Activated CD8-positive, alpha-beta memory T cell treated with anti-CD3 and anti-CD28 coated beads, Interleukin-2, amount 50 U/mL, for 24 hours (primary cell): ENCODE measurements around the gene KIAA1549.
"Not testable (repeated sequence)": the region's sequence is repeated elsewhere in the genome, so short reads cannot be mapped to it uniquely, and the experiment has no call there.

Experiments used
- DNase-seq: peaks from one replicate; pipeline ENCODE4 v3.0.0-alpha.2; 2020; ENCODE audit errors: extremely low read depth

Gene KIAA1549

DNA sequence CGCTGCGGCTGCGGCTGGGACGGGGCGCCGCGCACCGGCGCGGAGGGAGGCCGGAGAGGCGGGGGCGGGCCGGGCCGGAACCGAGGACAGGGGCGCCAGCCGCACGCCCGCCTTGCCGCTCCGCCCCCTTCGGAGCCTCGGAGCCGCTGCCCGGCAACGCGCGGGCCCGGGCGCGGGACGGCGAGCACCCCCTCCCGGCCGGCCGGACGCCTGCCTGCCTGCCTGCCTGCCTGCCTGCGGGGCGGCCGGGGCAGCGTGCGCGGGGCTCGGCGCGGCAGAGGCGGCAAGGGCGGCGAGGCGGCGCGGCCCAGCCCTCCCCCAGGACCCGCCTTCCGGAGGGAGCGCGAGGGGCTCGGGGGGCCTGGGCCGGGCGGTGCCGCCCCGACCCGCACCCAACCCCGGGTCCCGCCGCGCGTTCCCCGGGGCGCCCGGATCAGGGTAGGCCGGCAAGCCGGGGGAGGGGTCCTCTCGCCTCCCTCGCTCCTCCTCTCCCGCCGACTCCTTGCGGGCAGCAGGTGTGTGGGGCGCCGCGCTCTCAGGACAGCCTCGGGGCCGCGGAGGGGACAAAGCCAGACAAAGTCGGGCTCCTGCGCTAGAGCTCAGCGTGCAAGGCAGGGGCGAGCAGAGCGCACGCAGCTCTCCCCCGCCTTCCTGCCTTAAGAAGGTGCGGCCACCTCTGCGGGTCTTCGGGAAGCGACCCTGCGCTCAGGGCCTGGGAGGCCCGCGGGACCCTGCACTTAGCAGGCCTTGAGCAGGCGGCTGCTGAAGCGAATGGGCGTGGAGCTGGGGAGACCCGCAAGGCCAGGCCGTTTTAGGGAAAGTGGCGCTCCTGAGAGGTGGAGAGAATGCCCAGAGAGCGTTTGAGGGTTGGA is at the start of gene KIAA1549:
KIAA1549 (minus strand) TSS at position 58 of the 872 bp plus-strand sequence. CDS start 120 bp downstream, outside the sequence.
- no peak for DNase-seq

DNA sequence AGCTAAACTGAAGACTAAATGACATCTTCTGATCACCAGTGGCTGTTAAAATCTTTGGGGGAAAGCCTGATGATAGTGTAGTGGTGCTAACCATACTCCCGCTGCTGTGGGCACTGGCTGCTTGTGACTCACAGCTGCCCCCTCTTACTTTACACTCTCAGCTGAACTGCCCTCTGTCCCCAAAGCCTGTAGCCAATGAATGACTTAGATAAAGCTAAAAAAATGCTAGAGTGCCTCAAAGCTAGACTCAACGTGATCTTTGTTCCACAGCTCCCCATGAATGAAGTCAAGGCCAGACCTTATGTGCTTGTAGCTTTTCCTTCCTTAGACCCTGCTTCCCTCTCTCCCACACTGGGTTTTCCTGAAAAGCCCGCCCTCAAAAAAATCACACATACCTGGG is 48.2 kb upstream of the KIAA1549 start:
- DNase-seq, result no peak

DNA sequence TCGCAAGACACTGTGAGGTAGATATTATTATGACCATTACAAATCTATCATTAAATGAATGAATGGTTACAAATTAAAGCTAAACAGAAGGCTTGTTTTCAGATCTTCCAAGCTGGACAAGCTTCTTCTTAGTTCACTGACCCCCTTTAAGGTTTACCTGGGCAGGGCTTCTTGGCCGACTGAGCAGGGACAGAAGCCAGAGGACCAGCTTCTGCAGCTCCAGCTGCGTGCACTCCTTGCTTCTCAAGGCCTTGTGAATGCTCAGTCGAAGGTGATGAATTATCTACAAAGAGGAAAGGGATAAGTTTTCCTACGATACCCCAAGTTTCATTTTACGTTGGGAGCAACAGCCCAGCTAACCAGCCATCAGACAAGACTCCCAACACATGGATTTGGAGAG is 45.4 kb upstream of the KIAA1549 start:
- no peak for DNase-seq

DNA sequence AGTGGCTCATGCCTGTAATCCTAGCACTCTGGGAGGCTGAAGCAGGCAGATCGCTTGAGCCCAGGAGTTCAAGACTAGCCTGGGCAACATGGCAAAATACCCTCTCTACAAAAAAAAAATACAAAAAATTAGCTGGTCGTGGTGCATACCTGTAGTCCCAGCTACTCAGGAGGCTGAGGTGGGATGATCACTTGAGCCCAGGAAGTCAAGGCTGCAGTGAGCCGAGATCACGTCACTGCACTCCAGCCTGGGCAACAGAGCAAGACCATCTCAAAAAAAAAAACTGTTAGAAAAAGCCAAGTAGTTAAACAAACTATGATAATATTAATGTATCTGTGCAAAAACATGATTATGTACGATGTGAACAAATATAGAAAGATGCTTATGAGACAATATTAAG is 44.7 kb upstream of the KIAA1549 start:
- not testable (repeated sequence) for DNase-seq

DNA sequence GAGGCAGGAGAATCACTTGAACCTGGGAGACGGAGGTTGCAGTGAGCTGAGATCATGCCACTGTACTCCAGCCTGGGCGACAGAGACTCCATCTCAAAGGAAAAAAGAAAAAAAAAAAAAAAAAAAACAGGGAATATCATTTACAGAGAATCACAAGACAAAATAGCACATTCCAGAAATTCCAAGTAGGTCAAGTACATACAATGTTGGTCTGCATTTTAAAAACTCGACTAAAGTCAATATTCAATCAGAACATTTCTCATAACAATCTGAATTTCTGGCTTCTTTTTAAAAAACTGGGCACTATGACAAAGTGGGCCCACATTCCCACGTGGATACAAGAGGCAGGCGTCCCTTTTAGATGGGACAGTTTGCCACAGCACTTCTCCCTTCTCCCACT is 41.9 kb upstream of the KIAA1549 start:
- no peak for DNase-seq

DNA sequence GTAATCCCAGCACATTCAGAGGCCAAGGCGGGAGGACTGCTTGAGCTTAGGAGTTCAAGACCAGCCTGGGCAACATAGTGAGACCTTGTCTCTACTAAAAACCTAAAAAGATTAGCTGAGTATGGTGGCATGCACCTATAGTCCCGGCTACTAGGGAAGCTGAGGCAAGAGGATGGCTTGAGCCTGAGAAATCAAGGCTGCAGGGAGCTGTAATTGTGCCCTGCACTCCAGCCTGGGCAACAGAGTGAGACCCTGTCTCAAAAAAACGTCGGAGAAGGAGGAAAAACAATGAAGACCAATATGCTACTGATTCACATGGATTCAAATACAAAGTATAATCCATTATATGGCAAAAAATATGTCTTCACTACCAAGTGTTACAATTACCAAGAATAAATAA is 41.1 kb upstream of the KIAA1549 start:
- DNase-seq, result no peak

DNA sequence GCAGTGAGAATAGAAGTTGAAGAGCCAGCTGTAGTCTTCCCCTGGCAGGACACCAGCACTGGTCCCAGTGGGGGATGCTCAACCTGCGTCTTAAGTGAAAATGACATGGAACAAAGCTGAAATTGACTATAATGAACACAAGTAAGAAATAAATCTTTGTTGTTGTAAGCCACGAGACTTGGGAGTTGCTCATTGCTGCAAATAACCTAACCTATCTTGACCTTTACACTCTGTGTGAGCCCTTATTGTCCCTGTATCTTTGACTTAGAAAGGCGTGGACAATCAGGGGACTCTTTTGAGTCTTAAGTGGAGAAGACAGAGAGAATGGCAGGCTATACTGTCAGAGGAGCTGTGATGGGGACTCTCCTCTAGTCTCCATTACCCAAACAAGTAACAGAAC is 37.7 kb upstream of the KIAA1549 start:
- DNase-seq, result no peak

DNA sequence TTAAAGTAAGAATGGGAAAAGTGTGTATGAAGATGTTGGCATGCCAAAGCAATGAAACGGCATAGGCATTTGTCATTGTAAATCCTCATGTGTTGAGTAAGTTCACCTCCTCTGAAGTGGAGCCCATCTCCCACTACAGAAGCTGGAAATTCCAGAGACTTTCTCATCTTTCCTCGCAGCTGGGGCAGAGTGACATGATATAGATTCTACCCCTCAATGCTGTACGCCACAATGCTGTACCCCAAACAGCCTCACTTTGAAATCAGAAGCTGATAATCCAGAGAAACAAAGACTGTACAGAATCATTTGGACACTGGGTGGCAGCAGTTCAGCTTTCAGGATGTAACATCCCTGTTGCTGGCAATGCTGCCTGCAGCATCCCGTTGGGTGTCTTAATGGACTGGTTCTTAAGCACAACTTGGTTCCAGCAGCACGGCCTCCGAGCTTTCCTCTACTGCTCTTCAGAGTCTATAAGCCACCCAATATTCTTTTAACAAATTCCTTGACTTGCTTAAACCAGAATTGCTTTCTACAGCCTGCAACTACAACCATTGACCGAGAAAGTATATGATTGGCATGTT is 35.8 kb upstream of the KIAA1549 start:
- DNase-seq, result peak; percentile 31

DNA sequence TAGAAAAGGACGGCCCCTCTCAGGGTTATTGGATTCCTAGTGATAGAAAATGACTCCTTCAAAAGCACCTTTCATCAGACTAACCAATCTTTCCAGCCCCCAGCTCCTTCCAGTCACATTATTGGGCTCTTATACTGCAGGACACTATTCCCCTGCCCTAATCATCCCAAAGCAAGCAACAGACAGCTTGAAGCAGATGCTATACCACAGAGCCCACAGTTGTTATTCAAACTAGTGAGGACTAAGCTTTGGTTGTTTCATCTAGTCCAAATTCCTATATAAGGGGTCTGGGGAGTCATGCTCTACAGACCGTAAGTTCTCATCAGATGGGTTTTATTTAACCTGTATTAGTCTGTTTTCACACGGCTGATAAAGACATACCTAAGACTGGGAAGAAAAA is 30.2 kb upstream of the KIAA1549 start:
- no peak for DNase-seq

DNA sequence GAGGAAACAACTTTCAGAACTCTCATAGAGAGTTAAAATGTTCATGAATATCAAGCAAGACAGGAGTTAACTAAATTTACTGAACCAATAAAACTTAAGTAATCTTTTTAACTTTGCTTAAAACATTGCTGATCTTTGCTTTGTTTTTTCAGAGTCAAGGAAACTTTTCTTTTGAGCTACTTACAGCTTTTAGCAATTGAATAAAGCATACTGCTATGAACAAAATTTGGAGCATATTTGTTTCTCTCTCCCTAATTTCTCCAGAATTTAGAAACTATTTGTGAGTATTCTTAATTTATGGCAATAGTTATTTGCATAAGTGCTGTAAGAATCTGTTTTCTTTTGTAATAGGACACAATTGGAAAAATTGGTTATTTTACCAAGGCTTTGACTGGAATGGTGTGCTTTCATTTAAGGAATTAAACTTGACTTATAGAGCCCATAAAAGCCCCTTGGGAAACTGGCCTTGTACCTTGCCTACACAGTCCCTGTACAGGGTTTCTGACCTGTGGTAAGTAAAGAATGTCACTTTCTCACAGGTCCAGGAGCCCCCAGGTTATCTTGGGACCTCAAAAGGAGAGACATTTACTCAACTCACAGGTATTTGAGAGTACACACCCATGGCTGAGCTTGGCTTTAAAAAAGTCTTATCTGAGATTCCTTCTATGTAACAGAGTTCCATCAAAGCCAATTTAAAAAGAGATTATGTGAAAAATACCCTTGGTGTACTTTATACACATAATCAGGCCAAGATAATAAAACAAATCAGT is 23.3 kb upstream of the KIAA1549 start:
- no peak for DNase-seq

DNA sequence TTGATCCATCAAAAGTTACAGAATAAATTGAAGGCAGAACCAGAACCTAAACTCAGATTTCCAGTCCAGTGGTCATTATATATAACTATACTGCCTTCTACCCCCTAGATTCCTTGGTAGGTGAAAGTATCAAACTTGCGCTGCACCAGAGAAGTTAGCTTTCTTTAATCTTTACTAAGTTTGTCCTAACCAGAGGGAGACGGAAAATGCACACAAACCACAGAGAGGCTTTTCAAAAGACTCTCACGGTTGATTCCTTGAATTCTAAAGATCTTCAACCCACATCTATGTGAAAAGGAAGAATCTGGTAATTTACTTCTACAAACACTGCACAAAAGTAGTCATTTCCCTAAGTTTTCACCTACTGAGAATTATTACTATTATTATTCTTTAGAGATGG is 18.2 kb upstream of the KIAA1549 start:
- no peak for DNase-seq

DNA sequence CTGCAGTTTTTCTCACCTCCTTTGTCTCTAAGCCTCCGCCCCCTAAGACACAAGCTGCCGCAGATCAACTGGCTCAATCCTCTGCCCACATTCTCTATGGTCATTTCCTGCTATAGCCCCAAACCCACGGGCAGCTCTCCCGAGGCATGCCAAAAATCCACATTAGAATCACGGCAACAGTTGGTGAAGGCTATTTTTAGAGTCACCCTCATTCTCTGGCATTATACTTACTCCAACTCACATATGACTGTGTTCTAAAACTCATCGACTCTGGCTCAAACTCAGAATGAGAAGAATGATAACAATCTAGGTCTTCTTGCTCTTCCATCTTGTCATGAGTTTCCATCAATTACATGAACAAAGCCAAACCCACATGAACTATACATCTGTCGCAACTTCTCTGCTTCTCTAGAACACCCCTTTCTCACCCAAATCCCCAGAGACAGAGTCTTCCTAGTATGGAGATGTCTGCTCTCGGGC is 10.9 kb upstream of the KIAA1549 start:
- DNase-seq, result no peak

DNA sequence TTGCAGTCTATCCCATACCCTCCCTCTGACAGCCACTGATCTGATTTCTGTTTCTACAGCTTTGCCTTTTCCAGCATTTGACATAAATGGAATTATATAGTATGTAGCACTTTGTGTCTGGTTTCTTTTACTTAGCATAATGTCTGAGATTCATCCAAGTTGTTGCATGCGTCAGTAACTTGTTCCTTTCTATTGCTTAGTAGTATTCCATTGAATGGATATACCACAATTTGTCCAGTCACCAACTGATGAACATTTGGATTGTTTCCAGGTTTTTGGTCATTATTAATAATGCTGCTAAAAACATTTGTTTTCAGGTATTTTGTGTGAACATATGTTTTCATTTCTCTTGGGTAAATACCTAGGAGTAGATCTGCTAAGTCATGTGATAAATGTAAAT is 6.5 kb upstream of the KIAA1549 start:
- no peak for DNase-seq

DNA sequence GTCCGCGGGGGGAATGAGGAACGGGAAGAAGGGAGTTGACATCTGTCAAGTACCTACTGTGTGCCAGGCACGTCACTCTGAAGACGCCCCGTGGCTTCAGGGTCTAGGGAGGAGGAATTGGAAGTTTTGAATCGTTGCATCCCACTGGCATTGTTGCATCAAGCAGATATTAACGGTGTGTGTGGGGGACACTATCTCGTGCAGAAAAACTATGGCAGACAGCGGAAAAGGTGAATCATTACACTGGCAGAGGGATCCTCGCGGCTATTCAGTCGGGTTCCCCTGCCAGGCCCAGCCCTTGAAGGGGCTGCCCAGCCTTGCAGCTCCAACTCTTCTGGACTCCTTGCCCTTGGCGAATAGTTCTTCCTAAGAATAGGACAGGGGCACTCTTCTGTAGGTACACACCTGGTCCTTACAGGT is 1.0 kb upstream of the KIAA1549 start:
- no peak for DNase-seq

DNA sequence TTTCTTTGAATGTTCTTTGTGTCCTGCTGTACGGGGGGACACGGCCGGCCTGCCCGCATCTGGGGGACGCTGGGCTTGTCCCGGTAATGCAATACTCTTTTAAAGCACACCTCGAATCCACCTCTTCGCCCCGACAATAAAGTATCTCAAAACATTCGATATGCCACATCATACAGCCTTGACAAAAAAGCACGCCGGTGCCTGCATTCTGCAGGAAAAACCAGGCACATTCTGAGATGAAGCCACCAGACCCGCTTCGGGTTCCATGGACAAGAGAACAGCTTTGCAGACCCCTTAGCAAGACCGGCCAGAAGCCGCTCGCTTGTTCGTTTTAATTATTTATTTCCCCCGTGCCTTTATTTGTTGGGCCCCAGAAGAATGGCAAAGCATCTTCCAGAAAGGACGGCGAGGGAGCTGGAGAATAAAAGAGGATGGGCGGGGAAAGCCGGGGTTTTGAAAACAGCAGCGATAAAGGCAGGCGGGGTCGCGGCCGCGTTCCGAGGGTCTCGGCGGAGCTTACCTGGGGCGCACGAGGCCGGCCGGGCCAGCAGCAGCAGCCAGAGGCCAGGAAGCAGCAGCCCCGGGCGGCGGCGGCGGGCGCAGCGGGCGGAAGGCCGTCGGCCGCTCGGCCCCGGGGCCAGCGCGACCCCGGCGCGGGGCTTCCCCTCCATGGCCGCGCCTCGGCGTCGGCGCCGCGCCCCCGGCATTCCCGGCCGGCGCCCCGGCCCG is 462 bp downstream of the KIAA1549 start:
- DNase-seq, result no peak

DNA sequence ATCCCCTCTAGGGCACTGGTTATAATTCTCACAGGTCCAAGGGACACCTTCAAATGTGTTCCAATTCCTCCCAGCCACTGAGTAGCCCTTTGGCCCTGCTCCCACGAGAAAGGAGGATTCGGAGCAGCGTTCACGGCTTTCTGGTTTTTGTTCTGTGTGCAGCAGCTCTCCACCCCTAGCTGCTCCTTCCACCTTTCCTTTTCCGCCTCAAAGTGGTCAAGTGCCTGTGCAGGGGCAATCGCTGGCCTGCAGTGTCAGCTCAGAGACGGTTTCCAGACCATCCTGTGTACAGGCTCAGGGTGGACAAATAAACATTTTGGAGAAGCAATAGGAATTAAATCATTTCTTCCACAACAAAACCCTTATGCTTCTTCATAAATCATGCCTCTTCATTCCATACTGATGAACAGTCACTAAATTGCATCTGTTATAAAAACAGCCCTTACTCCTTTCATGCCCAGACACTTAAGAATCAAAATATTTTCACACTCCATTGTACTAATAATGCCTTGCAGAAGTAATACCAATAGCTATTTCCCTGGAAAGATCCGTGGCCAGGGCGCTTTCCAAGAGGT is 1.1 kb downstream of the KIAA1549 start:
- DNase-seq, result no peak

DNA sequence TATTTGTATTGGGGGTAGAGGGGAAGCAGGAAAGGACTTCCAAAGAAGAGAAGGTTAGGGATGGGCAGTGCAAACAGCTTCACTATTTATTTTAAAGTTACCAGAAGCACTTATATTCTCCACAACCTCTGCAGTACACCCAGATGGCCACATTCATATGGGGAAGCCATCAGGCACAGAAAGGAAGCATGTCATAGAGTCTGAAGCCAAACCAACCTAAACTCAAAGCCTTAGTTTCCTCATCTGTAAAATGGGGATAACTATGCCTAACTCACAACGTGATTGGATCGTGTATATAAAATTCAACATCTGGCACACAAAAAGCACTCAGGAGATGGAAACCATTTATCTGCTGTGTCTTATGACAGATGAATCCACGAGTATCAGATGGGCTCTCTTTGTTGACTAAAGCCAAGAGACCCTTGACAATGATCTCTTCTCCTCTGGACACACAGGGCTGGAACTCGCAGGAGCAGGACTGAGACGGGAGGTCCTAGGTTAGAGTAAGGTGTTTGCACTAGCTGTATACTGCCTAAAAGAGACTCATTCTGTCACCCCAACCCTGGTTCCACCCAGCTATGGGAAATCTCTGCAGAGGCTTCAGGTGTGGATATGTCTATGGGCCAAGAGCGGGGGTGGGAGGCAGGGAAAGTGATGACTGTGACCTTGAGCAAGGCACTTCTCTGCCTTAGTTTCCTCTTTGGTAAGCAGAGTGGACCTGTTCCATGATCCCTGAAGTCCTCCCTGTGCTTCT is 1.8 kb downstream of the KIAA1549 start:
- DNase-seq, result no peak

DNA sequence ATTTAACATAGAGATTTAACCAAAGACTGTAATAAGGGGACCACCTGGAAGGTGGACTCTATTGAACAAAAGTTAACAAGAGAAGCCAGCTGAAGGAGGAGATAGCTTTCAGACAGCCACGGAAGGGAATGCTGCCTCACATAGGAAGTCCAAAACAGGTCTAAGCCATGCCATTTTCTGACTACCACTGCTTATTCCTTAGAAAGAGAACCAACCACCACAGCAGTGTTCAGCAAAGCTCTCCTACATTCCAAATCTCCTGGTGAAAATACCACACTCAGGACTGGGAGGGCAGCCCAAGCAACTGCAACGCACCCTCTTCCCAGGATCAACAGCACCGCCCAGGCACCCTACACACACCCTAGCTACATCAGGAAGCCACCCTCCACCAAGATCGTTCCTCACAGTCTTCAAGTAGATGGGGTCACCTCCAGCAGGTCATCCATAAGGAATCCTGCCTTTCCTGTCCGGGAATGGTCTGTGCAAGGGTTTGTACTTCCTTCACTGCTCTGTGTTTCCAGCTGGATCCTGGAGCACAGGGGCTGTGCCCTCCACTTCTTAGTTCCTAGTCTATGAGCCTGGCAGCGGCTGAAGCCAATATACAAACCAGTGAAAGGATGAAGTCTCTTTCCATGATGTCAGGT is 2.5 kb downstream of the KIAA1549 start:
- no peak for DNase-seq

DNA sequence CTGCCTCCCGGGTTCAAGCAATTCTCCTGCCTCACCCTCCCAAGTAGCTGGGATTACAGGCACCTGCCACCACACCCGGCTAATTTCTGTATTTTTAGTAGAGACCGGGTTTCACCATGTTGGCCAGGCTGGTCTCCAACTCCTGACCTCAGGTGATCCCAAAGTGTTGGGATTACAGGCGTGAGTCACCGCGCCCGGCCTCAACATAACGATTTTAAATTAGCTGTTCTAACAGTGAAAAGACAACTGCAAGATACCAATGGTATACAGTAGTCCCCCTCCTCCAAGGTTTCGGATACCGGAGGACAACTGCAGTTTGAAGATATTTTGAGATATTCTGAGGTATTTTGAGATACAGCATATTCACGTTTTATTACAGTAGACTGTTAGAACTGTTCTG is 5.0 kb downstream of the KIAA1549 start:
- DNase-seq, result not testable (repeated sequence)
